GM12865 (cell line): ENCODE measurements around the gene ATG12.
"Not testable (repeated sequence)": the region's sequence is repeated elsewhere in the genome, so short reads cannot be mapped to it uniquely, and the experiment has no call there.

Source experiments
- DNase-seq: peaks from one replicate; pipeline ENCODE4 v3.0.0; 2010; ENCODE audit warnings: low read depth
- H3K4me3 ChIP-seq: 2 replicates; pipeline ENCODE4 v1.5.1; 2011; ENCODE audit warnings: mild to moderate bottlenecking, low read depth, low read length, control low read depth
- TF ChIP-seq, protein P1 (sequence below): IDR thresholded peaks from 2 replicates; pipeline ENCODE4 v1.5.1; 2011; ENCODE audit warnings: low read length, control low read depth, low read depth, inconsistent platforms; ENCODE audit not compliant: insufficient read depth; ENCODE audit errors: missing control alignments

Gene ATG12

DNA sequence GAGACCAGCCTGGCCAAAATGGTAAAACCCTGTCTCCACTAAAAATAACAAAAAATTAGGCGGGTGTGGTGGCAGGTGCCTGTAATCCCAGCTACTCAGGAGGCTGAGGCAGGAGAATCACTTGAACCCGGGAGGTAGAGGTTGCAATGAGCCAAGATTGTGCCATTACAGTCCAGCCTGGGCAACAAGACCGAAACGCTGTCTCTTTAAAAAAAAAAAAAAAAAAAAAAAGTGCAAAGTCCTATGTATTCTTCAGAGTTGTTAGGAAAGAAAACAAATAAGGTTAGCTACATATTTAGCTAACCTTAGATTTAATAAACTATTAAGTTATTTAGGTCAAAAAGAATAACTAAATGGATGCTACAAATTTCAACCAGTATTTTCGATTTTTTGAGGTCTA lies 11.5 kb downstream of the ATG12 start:
- TF ChIP-seq, protein P1, sequence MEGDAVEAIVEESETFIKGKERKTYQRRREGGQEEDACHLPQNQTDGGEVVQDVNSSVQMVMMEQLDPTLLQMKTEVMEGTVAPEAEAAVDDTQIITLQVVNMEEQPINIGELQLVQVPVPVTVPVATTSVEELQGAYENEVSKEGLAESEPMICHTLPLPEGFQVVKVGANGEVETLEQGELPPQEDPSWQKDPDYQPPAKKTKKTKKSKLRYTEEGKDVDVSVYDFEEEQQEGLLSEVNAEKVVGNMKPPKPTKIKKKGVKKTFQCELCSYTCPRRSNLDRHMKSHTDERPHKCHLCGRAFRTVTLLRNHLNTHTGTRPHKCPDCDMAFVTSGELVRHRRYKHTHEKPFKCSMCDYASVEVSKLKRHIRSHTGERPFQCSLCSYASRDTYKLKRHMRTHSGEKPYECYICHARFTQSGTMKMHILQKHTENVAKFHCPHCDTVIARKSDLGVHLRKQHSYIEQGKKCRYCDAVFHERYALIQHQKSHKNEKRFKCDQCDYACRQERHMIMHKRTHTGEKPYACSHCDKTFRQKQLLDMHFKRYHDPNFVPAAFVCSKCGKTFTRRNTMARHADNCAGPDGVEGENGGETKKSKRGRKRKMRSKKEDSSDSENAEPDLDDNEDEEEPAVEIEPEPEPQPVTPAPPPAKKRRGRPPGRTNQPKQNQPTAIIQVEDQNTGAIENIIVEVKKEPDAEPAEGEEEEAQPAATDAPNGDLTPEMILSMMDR: no peak
- no peak for DNase-seq
- no peak overlapping the region for H3K4me3 ChIP-seq

DNA sequence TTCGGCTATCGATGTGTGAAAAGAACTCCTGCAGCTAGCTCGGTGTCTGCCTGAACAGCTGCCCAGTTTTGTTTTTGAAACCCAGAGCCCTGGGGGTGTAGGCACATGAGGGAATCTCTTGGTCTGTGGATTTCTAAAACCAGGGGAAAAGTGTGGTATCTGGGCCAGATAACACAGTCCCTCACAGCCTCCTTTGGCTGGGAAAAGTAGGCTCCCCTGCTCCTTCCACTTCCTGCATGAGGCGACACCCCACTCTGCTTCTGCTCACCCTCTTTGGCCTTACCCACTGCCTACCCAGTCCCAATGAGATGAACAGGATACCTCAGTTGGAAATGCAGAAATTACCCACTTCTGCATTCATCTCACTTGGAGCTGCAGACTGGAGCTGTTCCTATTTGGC lies 15.4 kb downstream of the ATG12 start:
- no peak for DNase-seq
- no peak overlapping the region for H3K4me3 ChIP-seq
- TF ChIP-seq, protein P1: no peak

DNA sequence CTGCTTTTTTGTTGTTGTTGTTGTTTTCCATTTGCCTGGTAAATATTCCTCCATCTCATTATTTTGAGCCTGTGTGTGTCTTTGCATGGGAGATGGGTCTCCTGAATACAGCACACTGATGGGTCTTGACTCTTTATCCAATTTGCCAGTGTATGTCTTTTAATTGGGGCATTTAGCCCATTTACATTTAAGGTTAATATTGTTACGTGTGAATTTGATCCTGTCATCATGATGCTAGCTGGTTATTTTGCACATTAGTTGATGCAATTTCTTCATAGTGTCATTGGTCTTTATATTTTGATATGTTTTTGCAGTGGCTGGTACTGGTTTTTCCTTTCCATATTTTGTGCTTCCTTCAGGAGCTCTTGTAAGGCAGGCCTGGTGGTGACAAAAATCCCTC lies 16.4 kb downstream of the ATG12 start:
- not testable (repeated sequence) for DNase-seq

DNA sequence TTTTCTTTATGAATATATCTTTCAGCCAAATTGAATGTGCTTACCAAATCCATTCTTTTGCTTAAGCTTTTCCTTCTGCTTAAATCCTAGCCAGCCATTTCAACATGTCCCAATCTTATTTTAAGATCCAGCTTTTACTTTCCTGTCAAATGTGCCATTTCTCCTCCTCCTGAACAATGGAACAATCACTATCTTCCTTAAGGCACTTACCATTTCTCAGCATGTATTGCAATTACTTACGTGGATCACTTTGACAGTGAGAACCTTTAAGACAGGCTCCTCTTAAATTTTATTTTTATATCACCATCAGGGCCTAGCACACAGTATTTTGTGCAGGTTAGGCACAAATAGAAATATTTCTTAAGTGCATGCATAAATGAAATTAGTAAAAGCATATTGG lies 20.5 kb downstream of the ATG12 start:
- DNase-seq: no peak
- TF ChIP-seq, protein P1: no peak
- H3K4me3 ChIP-seq: no peak overlapping the region

More for the DNA sequence above, 16.4 kb downstream of the ATG12 start:
- not testable (repeated sequence) for H3K4me3 ChIP-seq

DNA sequence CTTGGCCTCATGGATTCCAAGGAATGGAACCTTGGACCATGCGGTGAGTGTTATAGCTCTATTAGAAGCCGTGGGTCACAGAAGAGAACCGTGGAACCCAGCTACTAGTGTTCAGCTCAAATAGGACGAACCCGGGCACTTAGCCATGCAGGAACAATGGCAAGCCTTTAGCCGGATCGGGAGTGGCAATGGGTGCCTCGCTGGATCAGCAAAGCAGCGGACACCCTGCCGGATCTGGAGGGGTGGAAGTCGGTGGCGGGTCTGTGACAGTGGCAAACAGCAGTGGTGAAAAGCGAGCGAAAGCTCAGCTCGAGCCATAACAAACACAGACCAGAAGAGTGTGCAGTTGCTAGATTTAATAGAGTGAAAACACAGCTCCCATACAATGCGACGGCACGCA lies 22.5 kb downstream of the ATG12 start:
- TF ChIP-seq, protein P1: no peak
- no peak for DNase-seq
- no peak overlapping the region for H3K4me3 ChIP-seq

DNA sequence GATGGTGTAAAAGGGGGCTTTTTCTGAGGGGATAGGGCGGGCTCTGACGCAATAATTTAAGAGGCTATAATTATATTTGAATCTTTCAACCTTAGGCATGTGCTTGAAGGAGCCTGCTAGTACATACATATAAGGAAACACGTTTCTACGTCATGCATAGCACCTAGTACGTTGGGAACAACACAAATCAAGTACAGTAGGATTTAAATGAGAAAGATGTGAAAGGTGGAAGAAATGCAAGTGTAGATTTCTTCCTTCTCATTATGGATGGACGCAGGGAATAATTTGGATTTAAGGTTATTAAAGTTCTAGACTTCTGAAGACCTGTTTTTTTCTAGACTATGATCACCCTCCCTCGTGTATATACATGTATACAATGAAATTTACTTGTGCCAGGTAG lies 24.0 kb downstream of the ATG12 start:
- DNase-seq: no peak
- no peak overlapping the region for H3K4me3 ChIP-seq

DNA sequence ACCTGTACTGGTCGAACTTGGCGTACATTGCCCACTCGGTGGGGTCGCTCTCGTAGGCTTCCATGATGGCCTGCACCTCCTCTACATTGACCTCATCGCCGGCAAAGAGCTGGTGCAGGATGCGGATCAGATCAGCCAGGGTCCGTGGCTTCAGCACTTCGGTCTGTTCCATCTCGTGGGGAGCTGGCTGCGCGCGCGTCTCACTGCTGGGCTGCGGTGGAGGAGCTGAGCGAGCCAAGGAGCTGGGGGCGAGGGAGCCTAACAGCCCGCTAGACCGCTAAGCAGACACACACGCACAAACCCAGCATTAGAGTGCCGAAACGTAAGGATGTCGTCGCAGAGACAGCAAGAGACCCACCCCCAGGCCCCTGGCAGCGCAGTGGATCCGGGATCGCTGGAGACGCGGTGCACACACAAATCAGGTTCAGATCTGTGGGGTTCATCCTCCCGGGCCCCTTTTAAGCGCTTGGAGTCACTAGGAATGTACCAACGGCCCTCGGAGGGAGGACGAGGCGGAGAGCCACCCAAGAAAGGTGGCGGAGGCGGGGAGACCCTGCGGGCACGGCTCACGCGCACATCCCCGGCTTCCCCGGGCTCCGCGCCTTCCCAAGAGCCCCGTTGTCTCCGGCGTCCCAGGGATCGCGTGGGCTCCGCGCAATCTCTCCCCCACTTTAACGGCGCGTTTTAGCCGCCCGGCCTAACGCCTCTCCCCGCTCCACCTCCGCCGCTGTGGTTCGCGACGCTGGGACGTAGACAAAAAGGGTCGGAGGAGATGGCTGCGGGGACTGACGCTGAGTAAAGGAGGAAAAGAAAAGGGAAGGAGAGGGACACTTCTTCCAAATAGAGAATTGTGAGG lies 24.9 kb downstream of the ATG12 start, which contains the start of gene CDO1:
TSS of gene CDO1 (minus strand) at position 434 of the 856 bp plus-strand sequence. CDS start at position 172, 262 bp downstream.
- H3K4me3 ChIP-seq: no peak within 1 kb of the TSS
- TF ChIP-seq, protein P1: no peak
- DNase-seq: no peak

More for the DNA sequence above, 24.0 kb downstream of the ATG12 start:
- TF ChIP-seq, protein P1: no peak
